B cell (primary cell): ENCODE results near the gene MUC13.

Source experiments
- CTCF ChIP-seq: fragments of 200-600 bp; IDR thresholded peaks from one replicate; pipeline ENCODE4 v1.8.0; 2022; ENCODE audit warnings: antibody characterized with exemption, mild to moderate bottlenecking
- EZH2 ChIP-seq: IDR thresholded peaks from 2 replicates; pipeline ENCODE4 v1.6.1; 2012; ENCODE audit warnings: borderline replicate concordance, low read depth, mild to moderate bottlenecking, moderate library complexity, low read length; ENCODE audit not compliant: insufficient read depth, poor library complexity, severe bottlenecking

DNA sequence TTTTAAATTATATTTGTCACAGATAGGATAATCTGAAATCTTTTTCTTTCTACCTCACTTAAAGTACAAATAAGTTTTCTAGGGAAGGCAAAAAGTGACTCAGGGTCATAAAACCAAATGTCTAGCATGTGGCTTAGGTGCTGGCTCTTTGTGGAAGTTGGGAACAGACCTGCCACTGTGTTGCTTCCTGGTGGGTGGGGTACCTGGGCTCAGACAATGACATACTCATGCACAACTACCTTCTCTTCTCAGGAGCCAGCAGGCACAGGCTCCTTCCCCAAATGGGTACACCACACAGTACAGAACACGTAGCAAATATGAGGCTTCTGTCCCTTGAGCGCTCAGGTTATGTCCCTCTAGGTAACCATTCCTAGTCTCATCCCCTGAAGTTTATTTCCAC, 40.1 kb upstream of the MUC13 start:
- TF ChIP-seq CTCF (no peak), EZH2 (no peak)
